SH-SY5Y (cell line): Measurements from ENCODE around the gene SLC37A3.

ENCODE experiments used
- GATA2 ChIP-seq: IDR thresholded peaks from 2 replicates; pipeline ENCODE4 v1.6.1; 2011; ENCODE audit warnings: mild to moderate bottlenecking, low read depth, low read length
- GATA3 ChIP-seq: IDR thresholded peaks from 2 replicates; pipeline ENCODE4 v1.6.1; 2011; ENCODE audit warnings: low read depth, mild to moderate bottlenecking, low read length, moderate library complexity

GRCh38 chr7:140398821-140399220, 491 bp upstream of the SLC37A3 start:
- TF ChIP-seq GATA3: no peak
- TF ChIP-seq GATA2: no peak
